GM12875 (cell line): ENCODE measurements around the gene ZNRF1.

Experiments used
- H3K4me3 ChIP-seq: one replicate; pipeline ENCODE4 v1.5.1; 2011; ENCODE audit warnings: low read depth, low read length, control low read depth
- CTCF ChIP-seq: IDR thresholded peaks from 2 replicates; pipeline ENCODE4 v1.5.1; 2011; ENCODE audit warnings: low read depth, mild to moderate bottlenecking, control low read depth, inconsistent platforms, low read length, moderate library complexity, borderline replicate concordance; ENCODE audit not compliant: insufficient read depth

The ZNRF1 gene

GRCh38 chr16:75066861-75067447 is 68.1 kb downstream of the ZNRF1 start:
- H3K4me3 ChIP-seq = no peak overlapping the region

GRCh38 chr16:75068085-75069031 is 69.5 kb downstream of the ZNRF1 start:
- no peak overlapping the region for H3K4me3 ChIP-seq
- TF ChIP-seq CTCF = no peak

More at GRCh38 chr16:75066861-75067447, 68.1 kb downstream of the ZNRF1 start:
- TF ChIP-seq CTCF = no peak

DNA sequence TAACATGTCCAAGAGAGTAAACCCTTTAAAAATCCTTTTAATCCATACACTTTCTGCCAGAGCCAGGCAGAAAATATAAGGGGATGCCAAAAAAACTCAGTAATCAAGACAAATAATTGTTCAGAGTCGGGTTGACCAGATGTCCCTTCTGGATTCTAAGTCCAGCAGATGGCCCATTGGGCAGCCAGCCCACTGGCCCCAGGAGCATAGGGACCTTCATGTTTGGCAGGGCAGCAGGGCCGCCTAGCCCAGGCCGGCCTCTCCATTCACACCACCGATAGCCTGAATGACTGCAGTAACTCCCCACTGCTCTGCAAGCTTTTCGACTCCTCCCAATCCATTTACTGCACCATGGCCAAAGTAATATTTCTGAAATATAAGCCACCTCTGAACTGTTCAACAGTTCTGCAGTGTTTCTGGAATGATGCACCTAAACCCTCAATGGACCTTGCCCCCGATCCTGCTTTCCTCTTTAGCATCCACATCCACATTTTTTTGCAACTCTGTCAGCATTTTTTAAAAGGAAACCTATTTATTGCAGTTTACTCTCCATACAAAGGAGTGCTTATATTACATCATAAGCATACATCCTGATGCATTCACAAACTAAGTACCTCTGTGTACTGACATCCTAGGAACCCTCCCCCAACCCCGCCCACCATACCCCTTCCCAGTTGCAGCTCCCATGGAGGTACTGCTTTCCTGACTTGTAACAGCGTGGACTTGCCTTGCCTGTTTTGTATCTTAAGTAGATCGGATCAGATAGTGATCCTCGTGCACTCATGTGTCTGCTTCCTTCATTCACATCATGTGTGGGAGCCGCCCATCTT is 71.4 kb downstream of the ZNRF1 start:
- TF ChIP-seq CTCF = no peak
- H3K4me3 ChIP-seq = no peak overlapping the region

- TF ChIP-seq CTCF = no peak
- no peak overlapping the region for H3K4me3 ChIP-seq
These were observed 72.8 kb downstream of the ZNRF1 start for GRCh38 chr16:75071621-75072020.

DNA sequence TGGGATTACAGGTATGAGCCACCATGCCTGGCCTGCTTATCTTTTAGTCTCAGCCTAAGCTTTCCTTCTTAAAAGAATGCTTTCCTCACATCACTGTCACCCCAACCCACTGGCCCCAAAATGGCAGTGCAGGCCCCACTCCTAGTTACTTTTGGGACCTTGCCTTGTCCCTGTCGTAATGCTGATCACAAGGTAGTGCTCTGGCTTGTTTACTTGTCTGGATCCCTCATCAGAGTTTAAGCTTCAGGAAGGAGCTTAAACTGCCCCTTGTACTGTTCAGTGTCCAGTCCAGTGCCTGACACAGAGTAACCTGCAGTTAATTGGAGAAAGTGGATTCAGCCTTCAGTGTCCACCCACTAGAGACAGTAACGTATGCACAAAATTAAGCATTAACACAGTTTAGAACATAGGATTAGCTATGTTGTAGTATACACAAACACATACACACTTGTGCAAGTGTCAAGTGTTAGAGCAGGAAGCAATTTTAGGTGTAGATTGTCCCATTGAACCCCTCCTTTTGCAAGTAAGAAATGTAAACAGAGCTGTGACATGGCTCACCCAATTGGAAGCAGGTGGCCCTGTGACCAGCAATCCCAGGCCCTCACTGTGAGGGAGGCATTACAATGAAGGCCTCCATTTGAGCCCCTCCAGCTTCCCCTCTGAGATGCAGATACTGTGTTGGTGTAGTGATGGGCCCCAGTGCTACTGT is 73.6 kb downstream of the ZNRF1 start:
- no peak overlapping the region for H3K4me3 ChIP-seq
- TF ChIP-seq CTCF = no peak

GRCh38 chr16:75073545-75074303 is 74.9 kb downstream of the ZNRF1 start:
- H3K4me3 ChIP-seq = no peak overlapping the region
- TF ChIP-seq CTCF = no peak
